ENCODE data around the gene CRYBG1.

GRCh38 chr6:106511288-106512047, 151.0 kb downstream of the CRYBG1 start:
- no peak for TF ChIP-seq POLR2AphosphoS5 (IDR thresholded peaks at IDR 0.05; ENCODE audit: low read depth, low read length)
- no peak for TF ChIP-seq REST (IDR thresholded peaks at IDR 0.05; ENCODE audit: insufficient read depth in 1 of 2, low read depth in 2 of 2, low read length in 2 of 2)
- TF ChIP-seq TAF1 (IDR thresholded peaks at IDR 0.05; ENCODE audit: borderline replicate concordance, insufficient read depth, low read length), result no peak
